ENCODE results near the gene MEGF9.

DNA sequence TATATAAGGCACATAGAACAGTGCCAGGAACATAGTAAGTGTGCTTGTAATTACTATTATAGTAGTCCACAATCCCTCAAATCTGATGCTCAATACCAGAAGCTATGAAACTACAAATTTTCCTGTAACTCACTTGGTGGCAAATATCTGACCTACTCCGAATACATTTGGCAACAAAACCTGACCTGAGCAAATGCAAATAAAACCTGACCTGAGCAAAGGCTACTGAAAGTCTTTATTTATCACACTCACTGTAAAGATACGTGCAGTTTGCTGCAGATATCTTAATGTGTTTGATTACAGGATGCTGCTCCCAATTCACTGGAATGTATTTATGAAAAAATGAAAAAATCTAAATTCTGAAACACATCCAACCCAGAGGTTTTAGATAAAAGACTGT, 7.1 kb downstream of the MEGF9 start:
- TF ChIP-seq, protein P1, sequence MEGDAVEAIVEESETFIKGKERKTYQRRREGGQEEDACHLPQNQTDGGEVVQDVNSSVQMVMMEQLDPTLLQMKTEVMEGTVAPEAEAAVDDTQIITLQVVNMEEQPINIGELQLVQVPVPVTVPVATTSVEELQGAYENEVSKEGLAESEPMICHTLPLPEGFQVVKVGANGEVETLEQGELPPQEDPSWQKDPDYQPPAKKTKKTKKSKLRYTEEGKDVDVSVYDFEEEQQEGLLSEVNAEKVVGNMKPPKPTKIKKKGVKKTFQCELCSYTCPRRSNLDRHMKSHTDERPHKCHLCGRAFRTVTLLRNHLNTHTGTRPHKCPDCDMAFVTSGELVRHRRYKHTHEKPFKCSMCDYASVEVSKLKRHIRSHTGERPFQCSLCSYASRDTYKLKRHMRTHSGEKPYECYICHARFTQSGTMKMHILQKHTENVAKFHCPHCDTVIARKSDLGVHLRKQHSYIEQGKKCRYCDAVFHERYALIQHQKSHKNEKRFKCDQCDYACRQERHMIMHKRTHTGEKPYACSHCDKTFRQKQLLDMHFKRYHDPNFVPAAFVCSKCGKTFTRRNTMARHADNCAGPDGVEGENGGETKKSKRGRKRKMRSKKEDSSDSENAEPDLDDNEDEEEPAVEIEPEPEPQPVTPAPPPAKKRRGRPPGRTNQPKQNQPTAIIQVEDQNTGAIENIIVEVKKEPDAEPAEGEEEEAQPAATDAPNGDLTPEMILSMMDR (IDR thresholded peaks at IDR 0.05): no peak
- TF ChIP-seq POLR2A (IDR thresholded peaks at IDR 0.05): no peak

Measured in thyroid gland (tissue), 4 donors.